ENCODE measurements around the gene HACL1. TPM values are rescaled to one million over a fixed set of nuclear protein-coding genes. Genes with fewer than 3 reads are reported as not detected.

HACL1 gene
- total RNA-seq, 1 donor from 2014 or later = 20.5 TPM

DNA sequence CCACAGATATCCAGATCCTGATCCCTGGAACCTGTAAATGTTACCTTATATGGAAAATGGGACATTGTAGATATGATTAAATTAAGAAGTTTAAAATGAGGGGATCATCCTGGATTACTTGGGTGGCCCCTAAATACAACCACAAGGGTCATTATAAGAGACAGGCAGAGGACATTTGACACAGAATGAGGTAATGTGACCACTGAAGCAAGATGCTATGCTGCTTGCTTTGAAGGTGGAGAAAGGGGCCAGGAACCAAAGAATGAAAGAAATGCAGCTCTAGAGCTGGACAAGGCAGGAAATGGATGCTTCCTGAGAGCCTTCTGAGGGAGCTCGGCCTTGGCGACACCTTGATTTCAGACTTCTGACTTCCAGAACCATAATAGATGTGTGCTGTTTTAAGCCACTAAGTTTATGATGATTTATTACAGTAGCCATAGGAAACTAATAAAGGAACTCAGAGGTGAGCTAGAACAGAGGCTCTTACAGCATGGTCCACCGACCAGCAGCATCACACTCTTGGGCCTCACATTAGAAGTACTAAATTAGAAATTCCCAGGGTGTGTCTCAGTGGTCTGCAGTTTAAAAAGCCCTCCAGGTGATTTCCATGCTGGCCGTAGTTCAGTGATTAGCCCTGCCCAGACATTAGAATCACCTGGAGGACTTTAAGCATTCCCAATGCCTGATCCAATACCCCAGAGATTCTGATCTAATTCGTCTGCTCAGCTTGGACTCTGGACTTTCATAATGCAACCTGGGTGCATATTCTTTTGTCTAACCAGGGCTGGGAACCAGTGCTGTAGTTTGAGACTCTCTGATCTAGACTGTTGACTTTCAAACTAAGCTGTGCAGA, 87.3 kb downstream of the HACL1 start:
- Mint-ChIP-seq H3K27ac (no peak overlapping the region), H3K36me3 (no peaks in the 10 kb centered on the region), H3K27me3 (no peaks in the 10 kb centered on the region), H3K4me3 (no peak overlapping the region), H3K9me3 (no peaks in the 10 kb centered on the region), H3K4me1 (ENCODE audit: unreplicated experiment) (peaks cover 7% of the 10 kb centered on the region)
- no peak for DNase-seq (ENCODE audit: extremely low spot score, unreplicated experiment)
- no peak for TF ChIP-seq CTCF (conservative IDR thresholded peaks at IDR 0.05)

GRCh38 chr3:15513116-15513515, 88.3 kb downstream of the HACL1 start:
- H3K4me3 Mint-ChIP-seq = no peak overlapping the region

DNA sequence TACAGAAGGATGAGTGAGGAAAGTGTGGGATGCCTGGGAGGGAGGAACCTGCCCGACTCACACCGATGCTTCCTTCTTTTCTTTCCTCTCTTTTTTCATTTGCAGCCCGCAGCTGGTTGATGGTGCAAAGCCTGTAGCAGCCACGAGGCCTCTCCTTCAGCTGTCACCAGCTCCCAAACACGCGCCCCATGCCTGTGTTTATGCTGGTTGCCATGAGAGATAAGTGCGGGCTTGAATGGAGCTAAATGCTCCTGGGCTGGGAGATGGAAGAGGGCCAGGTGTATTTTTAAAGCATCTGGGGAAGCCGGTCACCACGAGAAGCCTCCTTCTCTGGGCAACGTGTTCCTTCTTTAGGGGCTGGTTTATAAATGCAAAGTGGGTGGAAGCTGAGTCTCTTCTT, 89.2 kb downstream of the HACL1 start:
- TF ChIP-seq CTCF (conservative IDR thresholded peaks at IDR 0.05) = no peak
- no peak overlapping the region for H3K4me3 Mint-ChIP-seq
- no peak for DNase-seq (ENCODE audit: extremely low spot score, unreplicated experiment)
- peaks cover 7% of the 10 kb centered on the region for H3K4me1 Mint-ChIP-seq (ENCODE audit: unreplicated experiment)
- no peak overlapping the region for H3K27ac Mint-ChIP-seq
- H3K9me3 Mint-ChIP-seq = no peaks in the 10 kb centered on the region
- no peaks in the 10 kb centered on the region for H3K36me3 Mint-ChIP-seq
- H3K27me3 Mint-ChIP-seq = no peaks in the 10 kb centered on the region

More at GRCh38 chr3:15513116-15513515, 88.3 kb downstream of the HACL1 start:
- no peak for DNase-seq (ENCODE audit: extremely low spot score, unreplicated experiment)
- H3K27me3 Mint-ChIP-seq = no peaks in the 10 kb centered on the region
- H3K9me3 Mint-ChIP-seq = no peaks in the 10 kb centered on the region
- H3K36me3 Mint-ChIP-seq = no peaks in the 10 kb centered on the region
- no peak for TF ChIP-seq CTCF (conservative IDR thresholded peaks at IDR 0.05)
- H3K4me1 Mint-ChIP-seq (ENCODE audit: unreplicated experiment) = peaks cover 7% of the 10 kb centered on the region
- H3K27ac Mint-ChIP-seq = no peak overlapping the region

DNA sequence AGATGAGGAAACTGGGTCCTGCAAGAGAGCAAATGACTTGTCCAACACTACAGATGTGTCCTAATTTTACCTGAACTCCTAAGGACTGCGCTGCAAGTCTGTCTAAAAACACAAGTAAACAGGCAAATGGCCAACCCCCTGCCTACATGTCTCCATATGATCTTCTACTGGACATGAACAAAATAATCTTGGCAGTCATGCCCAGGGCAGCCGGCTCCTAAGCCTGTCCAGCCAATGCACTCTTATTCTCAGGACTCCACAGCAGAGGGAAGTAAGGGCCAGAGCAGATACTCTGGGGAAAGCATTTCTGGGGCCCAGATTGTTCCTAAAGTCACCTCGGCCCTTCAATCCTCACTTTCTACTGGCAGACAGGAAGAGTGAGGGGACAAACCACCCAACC, 90.2 kb downstream of the HACL1 start:
- Mint-ChIP-seq H3K27ac (no peak overlapping the region), H3K27me3 (no peaks in the 10 kb centered on the region), H3K4me3 (no peak overlapping the region), H3K9me3 (no peaks in the 10 kb centered on the region), H3K4me1 (ENCODE audit: unreplicated experiment) (peaks cover 7% of the 10 kb centered on the region), H3K36me3 (no peaks in the 10 kb centered on the region)
- no peak for TF ChIP-seq CTCF (conservative IDR thresholded peaks at IDR 0.05)
- DNase-seq (ENCODE audit: extremely low spot score, unreplicated experiment) = no peak

Other genes with a start within 250 kb of the HACL1 start
- gene METTL6, start 174.0 kb downstream of the HACL1 start, total RNA-seq (ENCODE audit: low replicate concordance) = 19.3 and 20.1 TPM in 2 replicates
- gene EAF1, start 174.0 kb downstream of the HACL1 start, total RNA-seq (ENCODE audit: low replicate concordance) = 23.1 and 23.5 TPM in 2 replicates
- gene COLQ, start 79.9 kb downstream of the HACL1 start, total RNA-seq (ENCODE audit: low replicate concordance) = 2.4 and 4.1 TPM in 2 replicates
- gene BTD, start 176 bp upstream of the HACL1 start, total RNA-seq (ENCODE audit: low replicate concordance) = 12.2 and 15.4 TPM in 2 replicates
- gene ANKRD28, start 196.4 kb upstream of the HACL1 start, total RNA-seq (ENCODE audit: low replicate concordance) = 32.1 and 44.3 TPM in 2 replicates